NCI-H128 (cell line): Measurements from ENCODE around the gene GNPNAT1.

Experiments used
- DNase-seq: peaks from one replicate; lab custom pipeline; 2025; ENCODE audit not compliant: unreplicated experiment; lab: John Stamatoyannopoulos, UW

Gene GNPNAT1

DNA sequence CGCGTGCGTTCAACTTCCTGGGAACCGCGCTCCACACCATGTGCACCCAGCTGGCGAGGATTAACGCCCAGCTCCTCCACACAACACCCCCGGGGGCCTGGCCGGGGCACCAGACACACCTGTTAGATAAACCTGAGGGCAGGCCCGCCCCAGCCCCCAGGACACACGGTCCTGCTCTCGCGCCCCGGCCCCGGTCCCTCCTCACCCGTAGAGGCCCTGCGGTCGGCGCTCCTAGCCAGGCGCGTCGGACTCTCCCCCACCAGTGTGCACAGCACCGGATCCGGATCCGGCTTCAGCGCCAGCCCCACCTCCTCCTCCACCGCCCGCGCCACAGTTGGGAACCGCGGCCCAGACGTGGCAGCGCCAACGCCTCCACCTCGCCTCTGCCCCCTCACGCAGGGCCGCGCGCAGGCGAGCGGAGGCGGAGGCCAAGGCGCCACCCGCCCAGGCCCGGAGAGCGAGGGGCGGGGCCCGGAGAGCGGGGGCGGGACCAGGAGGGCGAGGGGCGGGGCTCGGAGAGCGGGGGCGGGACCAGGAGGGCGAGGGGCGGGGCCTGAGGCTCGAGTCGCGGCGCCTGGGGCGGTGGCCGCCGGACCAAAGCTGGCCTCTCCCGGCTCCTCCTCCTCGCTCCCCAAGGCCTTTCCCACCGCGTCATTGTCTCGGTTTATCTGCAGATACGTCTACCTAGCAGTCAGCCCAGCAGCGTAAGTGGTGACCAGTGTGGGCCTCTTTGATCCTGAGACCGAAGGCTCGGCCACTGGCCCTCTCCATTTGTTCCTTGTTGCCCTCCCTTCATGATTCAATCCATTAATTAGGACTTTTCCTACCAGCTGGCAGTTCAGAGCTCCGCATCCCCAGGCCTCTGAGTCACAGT, at the start of gene GNPNAT1:
Gene GNPNAT1, minus strand, starts transcription at position 385 of the 874 bp plus-strand sequence. CDS start 6,957 bp downstream, outside the sequence.
- peak; percentile 70 for DNase-seq

DNA sequence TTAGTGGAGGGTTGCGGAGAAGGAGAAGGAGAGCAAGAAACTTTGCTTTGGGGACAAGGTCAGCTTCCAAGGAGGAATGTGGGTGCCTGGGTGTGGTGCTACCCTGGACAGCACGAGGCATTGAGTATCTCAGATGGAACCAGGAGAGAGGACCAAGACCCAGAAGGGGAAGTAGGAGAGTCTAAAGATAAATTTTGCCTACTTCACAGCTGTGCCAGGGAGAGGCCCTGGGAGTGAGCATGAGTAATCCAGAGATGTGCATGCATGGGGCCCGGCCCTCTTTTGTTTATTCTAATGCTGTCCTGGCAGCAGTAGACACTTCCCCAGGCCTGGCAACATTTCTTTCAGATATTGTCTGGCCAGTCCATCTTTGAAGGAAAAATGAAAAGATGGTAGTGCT, 49.5 kb upstream of the GNPNAT1 start:
- no peak for DNase-seq

DNA sequence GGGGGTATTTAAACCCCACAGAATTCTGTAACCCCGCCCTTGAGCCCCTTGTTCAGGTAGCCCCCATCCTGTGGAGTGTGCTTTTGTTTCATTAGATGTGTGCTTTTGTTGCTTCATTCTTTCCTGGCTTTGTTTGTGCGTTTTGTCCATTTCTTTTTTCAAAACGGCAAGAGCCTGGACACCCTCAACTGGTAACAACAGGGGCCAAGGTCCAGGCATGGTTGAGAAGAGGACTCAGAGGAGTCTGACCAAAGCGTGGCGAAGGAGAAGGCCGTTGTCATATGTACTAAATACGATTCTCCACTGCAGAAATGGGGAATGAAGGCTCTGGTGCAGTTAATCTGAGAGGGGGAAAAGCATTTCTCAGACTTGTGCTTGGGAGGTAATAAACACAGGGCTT, 46.0 kb upstream of the GNPNAT1 start:
- DNase-seq: no peak

DNA sequence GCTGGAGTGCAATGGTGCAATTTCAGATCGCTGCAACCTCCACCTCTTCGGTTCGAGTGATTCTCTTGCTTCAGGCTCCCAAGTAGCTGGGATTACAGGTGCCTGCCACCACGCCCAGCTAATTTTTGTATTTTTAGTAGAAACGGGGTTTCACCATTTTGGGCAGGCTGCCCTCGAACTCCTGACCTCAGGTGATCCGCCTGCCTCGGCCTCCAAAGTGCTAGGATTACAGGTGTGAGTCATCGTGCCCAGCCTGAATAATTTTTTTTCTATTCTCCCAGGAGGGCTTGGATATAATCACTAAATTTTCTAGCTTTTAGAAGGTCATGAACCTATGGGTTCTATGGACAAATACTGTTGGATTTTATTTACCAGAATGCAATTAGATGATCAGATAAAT, 44.7 kb upstream of the GNPNAT1 start:
- no peak for DNase-seq

DNA sequence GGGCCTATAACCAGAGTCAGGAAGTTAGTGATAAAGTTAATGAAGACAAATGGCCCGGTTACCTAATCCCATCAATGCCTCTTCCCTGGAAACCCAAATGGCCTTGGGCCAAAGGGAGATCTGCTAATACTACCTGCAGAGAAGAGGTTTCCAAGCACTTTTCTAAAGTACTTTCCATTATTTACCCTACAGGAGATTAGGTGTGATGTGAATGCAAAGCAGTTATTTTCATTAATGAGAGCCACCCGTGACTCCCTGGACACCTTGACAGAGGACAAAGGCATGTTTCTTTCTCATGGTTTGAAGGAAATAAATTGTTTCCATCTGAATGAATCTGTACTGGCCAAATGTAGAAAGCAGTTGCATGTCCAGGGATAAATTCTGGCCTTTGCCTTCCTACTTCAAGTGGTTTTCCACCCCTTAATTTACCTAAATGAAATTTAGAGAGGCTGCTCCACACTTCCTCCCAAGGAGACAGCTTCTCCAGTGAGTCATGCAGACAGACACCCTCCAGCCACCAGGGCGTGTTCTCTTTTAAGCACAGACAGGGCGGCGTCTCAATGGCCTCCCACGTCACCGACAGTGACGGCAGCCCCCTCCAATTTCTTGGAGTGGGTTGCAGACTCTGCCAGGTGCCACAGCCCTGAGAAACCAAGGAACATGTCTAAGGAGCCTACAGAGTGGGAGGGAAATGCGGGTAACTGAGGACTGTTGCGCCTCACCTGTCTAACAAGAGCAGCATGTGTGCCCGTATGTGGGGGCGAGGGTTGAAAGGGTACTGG, 43.9 kb upstream of the GNPNAT1 start:
- no peak for DNase-seq

DNA sequence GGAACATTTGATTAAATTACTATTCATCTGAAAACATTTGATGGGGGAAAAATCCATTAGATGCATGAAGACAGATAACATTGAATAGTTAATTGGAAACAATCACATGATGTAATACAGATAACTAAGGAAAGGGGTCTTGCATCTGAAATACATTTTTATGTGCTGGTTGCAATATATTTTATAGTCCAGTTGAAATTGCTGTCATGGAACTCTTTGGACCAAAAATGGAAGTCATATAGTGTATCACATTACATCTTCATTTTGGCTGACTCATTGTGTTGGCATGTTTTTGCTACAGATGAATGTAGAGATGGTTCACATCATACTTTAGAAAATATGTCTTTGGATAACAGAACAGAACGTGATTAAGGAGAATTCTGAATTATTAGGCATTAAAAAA, 43.0 kb upstream of the GNPNAT1 start:
- DNase-seq: no peak

DNA sequence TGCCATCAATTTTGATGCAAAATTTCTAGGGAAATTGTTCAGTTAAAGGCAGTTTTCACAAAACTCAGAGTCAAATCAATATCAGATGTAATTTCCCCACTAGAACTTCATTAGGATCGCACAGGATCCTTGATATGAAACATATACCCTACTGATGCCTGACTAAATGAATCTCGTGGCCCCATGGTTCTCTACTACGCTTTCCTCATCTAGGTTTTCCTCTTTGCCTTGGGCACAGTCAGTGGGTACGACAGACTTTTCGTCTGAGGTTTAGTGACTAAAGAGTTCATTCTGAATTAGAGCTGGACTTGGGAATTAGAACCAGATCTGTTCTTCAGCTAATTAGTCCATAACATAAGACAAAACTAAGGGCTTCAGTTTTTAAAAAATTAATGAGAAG, 42.5 kb upstream of the GNPNAT1 start:
- DNase-seq: no peak

DNA sequence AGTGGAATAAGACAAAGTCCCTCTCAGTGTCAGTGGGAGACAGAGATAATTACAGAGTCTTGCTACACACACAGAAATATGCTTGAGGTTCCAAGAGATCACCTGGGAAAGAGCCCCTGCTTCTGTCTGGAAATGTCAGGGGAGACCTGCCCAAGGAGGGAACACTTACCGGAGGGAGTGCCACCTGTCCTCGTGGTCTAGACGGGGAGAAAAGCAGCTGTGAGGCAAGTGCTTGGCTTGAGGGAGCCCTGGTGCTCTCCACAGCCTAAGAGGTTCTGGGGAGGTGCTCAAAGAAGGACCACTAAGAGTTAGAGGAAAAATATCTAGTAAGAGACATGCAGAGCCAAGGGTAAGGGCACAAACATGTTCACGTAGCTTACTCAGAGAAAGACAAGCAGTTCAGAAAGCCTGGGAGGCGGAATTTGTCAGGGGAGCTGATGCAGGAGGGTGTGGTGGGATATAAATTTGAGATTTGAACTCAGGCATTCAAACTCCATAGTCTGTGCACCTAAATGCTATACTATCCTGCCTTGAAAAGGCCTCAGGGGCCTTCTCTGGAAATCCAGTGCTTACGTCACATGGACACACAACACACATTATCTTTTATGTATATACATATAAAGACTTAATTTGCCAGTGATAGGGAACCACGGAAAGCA, 38.2 kb upstream of the GNPNAT1 start:
- DNase-seq: no peak

DNA sequence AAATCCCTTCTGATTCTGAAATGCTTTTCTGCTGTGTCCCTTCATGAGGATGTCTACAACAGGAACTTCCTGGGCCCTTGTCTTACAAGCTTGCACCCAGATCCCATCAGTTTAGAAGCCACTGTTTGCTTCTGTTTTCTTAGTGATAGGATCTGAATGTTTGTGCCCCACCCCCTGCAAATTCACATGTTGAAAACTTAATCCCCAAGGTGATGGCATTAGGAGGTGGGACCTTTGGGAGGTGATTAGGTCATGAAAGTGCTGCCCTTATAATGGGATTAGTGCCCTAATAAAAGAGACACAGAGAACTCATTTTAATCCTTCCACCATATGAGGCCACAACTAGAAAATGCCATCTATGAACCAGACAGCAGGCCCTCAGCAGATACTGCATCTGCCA, 36.0 kb upstream of the GNPNAT1 start:
- no peak for DNase-seq

DNA sequence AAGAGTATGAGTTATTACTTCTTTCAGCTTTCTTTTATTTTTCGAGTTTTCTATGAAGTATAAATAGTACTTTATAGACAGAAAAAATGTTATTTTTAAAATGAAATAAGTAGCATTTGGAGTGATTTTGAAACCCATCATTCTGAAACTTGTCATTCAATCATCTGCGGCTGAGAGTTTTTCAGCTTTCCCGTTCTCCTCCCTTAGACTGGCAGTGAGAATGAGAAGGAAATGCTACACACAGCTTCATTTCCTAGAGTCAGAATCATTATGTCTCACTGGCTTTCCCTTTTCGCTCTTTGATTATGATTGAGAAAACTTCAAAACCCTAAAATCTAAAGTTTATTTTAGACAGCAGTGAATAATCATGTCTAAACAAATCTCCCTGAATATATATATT, 33.7 kb upstream of the GNPNAT1 start:
- DNase-seq: no peak

DNA sequence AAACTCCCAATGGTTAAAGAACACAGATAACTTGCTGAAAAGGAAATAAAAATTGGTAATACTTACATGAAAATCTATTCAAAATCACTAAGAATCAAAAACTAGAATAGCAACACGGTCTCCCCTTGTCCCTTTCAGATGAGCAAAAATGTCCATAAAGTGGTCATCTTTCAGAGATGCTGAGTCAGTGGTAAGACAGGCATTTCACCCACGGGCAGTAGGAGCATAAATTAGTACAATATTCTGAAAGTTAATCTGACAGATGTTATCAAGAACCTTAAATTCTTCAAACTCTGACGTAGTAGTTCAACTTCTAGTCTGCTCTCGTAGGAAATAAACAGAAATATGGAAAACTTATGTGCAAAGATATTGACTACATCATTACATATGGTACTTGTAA, 33.1 kb upstream of the GNPNAT1 start:
- DNase-seq: no peak

DNA sequence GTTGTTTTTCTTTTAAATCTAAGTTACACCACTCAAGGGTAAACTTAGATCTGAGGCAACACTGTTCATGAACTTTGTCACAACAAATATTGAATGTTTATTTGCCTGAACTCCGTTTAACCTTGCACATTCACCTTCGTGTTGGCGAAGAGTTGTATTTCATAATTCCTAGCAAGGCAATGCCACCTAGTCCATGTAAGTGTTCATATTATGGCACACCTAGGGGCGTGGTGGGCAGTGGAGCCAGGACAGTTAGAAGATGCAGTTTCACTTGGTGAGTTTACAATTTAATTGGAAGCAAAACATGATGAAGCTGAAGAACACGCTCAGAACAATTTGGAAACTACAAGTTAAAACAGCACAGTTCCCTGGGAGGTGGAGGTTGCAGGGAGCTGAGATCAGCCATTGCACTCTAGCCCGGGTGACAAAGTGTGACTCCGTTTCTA, 30.4 kb upstream of the GNPNAT1 start:
- DNase-seq: no peak

DNA sequence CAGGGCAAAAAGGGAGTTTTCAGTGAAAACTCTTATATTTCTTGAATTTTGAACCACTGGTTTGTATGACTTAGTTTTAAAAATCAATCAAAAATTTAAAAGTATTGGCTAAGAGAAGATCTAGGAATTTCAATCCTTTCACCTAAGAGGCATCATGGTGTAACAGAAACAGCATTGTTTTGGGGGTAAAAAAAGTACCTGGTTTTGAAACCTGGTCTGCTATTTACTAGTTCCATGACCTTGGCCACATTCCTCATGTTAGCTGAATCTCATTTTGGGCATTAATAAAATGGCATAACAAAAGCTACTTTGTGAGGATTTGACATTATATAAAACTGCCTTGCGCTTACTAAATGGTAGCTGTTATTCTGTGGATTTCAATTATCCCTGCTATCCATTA, 16.7 kb upstream of the GNPNAT1 start:
- DNase-seq: no peak

DNA sequence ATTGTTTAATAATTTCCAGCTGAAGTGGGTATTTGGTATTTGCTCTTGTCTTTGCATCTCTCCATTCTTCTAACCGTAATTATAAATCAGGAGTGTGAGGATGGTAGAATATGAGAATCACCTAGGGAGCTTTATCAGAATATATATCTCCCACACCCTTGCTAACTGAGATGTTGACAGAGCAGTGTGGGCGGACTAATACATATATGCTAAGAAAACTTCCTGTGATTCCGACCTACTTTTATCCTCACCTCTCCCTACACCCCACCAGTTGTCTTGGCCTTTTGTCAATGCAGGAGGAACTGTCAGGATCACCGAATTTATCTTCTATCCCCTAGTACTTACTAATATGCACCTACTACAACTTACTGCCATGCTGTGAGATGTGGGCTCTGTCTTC, 14.7 kb upstream of the GNPNAT1 start:
- DNase-seq: no peak

DNA sequence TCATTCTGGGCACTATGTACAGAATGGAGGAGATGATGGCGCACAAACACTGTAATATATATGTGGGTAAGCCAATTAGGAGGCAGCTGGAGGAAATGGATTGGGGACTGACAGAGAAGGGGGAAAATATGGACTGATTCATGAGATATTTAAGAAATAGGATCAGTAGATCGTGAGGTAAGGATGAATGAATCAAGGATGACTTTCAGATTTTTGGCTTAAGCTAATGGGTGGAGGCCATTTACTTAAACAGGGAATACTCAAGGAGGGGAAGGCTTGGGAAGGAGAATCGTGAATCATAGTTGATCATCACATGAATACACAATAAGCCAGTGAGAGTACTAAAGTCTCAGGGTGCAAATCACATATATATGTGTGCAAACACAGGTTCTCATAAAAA, 11.2 kb upstream of the GNPNAT1 start:
- no peak for DNase-seq

DNA sequence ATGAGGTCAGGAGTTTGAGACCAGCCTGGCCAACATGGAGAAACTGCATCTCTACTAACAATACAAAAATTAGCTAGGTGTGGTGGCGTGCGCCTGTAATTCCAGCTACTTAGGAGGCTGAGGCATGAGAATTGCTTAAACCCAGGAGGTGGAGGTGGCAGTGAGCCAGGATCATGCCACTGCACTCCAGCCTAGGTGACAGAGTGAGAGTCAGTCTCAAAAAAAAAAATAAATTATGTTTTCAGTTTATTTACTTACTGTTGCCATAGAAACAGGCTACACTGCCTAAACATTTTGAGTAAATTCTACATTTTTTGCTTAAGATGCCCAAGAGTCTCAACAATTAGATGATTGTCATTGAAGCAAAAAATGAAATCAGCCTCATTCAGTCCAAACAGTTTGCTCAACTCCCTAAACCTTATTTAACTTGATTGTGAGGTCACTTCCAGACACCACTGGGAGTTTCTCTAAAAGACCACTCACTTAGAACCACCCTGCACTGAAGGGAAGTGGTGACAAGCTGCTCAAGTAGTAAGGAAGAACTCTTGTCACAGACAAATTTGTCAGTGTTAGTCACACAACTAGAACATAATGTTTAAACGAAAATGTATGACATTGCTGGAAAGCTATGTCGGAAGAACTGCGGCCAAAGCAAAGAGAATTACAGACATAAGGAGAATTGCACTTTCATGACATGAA, 9.8 kb upstream of the GNPNAT1 start:
- no peak for DNase-seq

DNA sequence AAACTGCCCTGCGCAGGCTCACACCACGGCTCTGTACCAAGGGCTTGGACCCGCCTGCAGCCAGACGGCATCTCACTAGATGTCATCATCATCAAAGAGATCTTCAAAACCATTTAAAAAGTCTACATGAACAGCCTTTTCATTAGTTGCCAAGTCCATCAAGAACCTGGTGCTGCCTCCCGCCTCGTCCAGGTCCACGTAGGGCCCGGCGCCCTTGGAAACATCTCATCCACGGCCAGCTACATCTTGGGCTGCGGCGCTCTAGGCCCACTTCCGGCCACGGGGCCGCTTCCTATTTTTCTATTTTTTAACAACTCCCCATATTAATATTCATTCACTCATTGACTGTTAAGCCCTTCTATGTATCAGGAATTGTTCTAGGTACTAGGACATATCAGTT, 7.4 kb upstream of the GNPNAT1 start:
- DNase-seq: no peak

DNA sequence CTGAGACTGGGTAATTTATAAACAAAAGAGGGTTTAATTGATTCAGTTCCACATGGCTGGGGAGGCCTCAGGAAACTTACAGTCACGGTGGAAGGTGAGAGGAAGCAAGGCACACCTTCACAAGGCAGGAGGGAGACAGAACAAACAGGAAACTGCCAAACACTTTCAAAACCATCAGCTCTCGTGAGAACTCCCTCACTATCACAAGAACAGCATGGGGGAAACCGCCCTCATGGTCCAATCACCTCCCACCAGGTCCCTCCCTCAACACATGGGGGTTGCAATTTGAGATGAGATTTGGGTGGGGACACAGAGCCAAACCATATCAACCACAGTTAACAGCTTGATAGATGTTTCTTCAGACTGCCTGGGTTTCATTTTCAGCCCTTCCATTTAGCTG, 6.2 kb upstream of the GNPNAT1 start:
- no peak for DNase-seq

DNA sequence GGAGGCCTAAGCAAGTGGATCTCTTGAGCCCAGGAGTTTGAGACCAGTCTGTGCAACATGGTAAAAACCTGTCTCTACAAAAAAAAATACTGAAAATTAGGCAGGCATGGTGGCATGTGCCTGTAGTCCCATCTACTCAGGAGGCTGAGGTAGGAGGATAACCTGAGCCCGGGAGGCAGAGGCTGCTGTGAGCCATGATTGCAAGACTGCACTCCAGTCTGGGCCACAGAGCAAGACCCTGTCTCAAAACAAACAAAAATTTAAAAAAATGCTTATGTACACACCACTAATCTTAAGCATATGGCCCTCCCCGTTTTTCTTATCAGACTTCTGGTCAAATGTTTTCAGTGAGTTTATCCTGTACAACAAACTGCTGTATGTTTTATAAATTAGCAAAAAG, 1.7 kb upstream of the GNPNAT1 start:
- DNase-seq: no peak

DNA sequence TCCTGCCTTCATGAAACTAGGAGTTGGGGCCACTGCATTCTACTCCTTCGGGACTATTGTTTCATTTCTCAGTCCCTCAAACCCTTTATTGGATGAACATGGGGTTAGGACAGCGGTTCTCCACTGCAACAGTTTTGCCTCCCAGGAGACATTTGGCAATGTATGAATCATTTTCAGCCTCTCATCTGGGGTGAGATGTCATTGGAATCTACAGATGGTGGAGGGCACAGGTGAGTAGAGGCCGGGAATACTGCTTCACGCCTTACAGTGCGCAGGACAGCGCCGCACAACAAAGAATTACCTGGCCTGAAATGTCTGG, 649 bp upstream of the GNPNAT1 start:
- DNase-seq: no peak

DNA sequence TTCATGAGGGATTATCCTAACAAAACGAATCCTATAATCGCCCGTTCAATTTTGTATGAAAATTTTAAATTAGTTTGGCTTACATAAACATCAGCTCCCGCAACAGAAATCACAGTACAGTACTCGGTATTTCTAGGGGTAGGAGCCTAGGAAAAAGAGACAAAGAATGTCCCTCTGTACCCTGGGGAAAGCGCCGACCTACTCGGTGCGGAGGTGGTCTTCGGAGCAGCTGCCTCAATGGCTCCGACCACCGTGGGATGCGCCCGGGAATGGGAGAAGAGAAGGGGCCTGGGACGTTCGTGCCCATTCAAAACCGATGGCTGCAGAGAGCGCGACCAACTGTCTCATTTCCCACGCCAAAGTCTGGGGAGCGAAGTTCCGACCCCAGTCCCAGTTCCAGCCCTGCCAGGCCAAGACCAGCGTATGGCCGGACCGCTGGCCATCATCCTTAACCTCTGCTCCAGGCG, 618 bp downstream of the GNPNAT1 start:
- DNase-seq: no peak
